Endothelial cell of umbilical vein (primary cell): ENCODE measurements around the gene MRPS27. TPM values are rescaled to one million over a fixed set of nuclear protein-coding genes. Genes with fewer than 3 reads are reported as not detected.

Source experiments
- BruUV-seq: library from RNA; stranded (reverse); fragments of 400-500 nt; replicated peaks from 2 replicates; lab custom pipeline; 2021; lab: Mats Ljungman, UMichigan
- CTCF ChIA-PET: fragments of 300-600, 350-600 bp; sonication (Branson Sonifier 250); formaldehyde crosslinking; loops from one replicate; lab custom pipeline; 2021; ENCODE audit warnings: antibody characterized with exemption, inconsistent platforms; lab: Charles Lee
- POLR2A ChIA-PET: fragments of 300-600, 350-600 bp; sonication (Branson Sonifier 250); formaldehyde crosslinking; loops from one replicate; lab custom pipeline; 2021; ENCODE audit warnings: antibody characterized with exemption, inconsistent platforms; lab: Charles Lee
- DNase-seq: peaks from one replicate; pipeline ENCODE4 v3.0.0-alpha.2; 2011; ENCODE audit warnings: low read depth, low spot score
- FAIRE-seq: peaks from 2 replicates; lab custom pipeline; 2011; peaks lifted over from hg19 to GRCh38; lab: Jason Lieb, UNC
- H2AFZ ChIP-seq: 2 replicates; pipeline ENCODE4 v1.6.0; 2012; ENCODE audit warnings: low read depth, low read length, control low read depth, inconsistent platforms
- H3K27ac ChIP-seq: 2 replicates; pipeline ENCODE4 v1.5.1; 2011; ENCODE audit warnings: low read depth, mild to moderate bottlenecking, control low read depth, low read length, moderate library complexity; ENCODE audit not compliant: insufficient read depth
- H3K27me3 ChIP-seq, 2 experiments: 2 replicates each; pipeline versions ENCODE4 v1.6.0 to v1.6.1; 2011; ENCODE audit warnings: low read length in 2 of 2, mixed read lengths in 1 of 2; ENCODE audit not compliant: control insufficient read depth in 2 of 2, insufficient read depth in 2 of 2
- H3K36me3 ChIP-seq, 2 experiments: 2 replicates in 1 of 2; 3 replicates in 1 of 2; pipeline ENCODE4 v1.5.1; 2011; ENCODE audit warnings: low read length in 2 of 2, mild to moderate bottlenecking in 1 of 2, moderate library complexity in 1 of 2; ENCODE audit not compliant: control insufficient read depth in 2 of 2, insufficient read depth in 2 of 2; ENCODE audit errors: extremely low read depth in 1 of 2
- H3K4me1 ChIP-seq: 3 replicates; pipeline ENCODE4 v1.5.1; 2011; ENCODE audit warnings: mild to moderate bottlenecking, low read length; ENCODE audit not compliant: control insufficient read depth, insufficient read depth; ENCODE audit errors: extremely low read depth
- H3K4me2 ChIP-seq: 2 replicates; pipeline ENCODE4 v1.6.1; 2011; ENCODE audit warnings: low read length, control low read depth, mixed read lengths; ENCODE audit not compliant: insufficient read depth
- H3K4me3 ChIP-seq, 3 experiments: fragments of 200-600 bp in 1 of 3; sonication (generic), shearing (Covaris generic) in 1 of 3; replicated peaks in 1 of 3; 2 replicates each; pipeline ENCODE4 v1.5.1; 2011 to 2016; ENCODE audit warnings: control low read depth in 3 of 3, low read length in 3 of 3, mild to moderate bottlenecking in 2 of 3, inconsistent platforms in 1 of 3, low read depth in 1 of 3, moderate library complexity in 1 of 3; ENCODE audit not compliant: insufficient read depth in 1 of 3
- H3K79me2 ChIP-seq: 2 replicates; pipeline ENCODE4 v1.6.0; 2012; ENCODE audit warnings: low read length, inconsistent platforms; ENCODE audit not compliant: control insufficient read depth, insufficient read depth
- H3K9ac ChIP-seq: replicated peaks from 2 replicates; pipeline ENCODE3; 2011; ENCODE audit warnings: low read length, control low read depth; ENCODE audit not compliant: insufficient read depth; ENCODE audit errors: extremely low read depth
- H3K9me1 ChIP-seq: replicated peaks from 3 replicates; pipeline ENCODE4 v1.6.0; 2011; ENCODE audit warnings: mild to moderate bottlenecking, low read length; ENCODE audit not compliant: control insufficient read depth, insufficient read depth; ENCODE audit errors: extremely low read depth
- H3K9me3 ChIP-seq: replicated peaks from 2 replicates; pipeline ENCODE4 v1.5.1; 2012; ENCODE audit warnings: low read length, inconsistent platforms; ENCODE audit not compliant: control insufficient read depth, insufficient read depth
- H4K20me1 ChIP-seq: replicated peaks from 2 replicates; pipeline ENCODE3; 2011; ENCODE audit warnings: mild to moderate bottlenecking, low read length; ENCODE audit not compliant: control insufficient read depth, insufficient read depth; ENCODE audit errors: extremely low read depth
- EZH2 ChIP-seq: IDR thresholded peaks from 2 replicates; pipeline ENCODE4 v1.6.1; 2012; ENCODE audit warnings: borderline replicate concordance, low read depth, mild to moderate bottlenecking, moderate library complexity, low read length, inconsistent platforms; ENCODE audit not compliant: severe bottlenecking
- FOS ChIP-seq: IDR thresholded peaks from 2 replicates; pipeline ENCODE4 v1.6.1; 2011; ENCODE audit warnings: mild to moderate bottlenecking, low read length, moderate library complexity, borderline replicate concordance; ENCODE audit not compliant: insufficient read depth
- GATA2 ChIP-seq: IDR thresholded peaks from 2 replicates; pipeline ENCODE4 v1.7.0; 2011; ENCODE audit warnings: low read depth, mild to moderate bottlenecking, moderate library complexity, mixed read lengths, low read length; ENCODE audit not compliant: insufficient read length, insufficient read depth
- JUN ChIP-seq: IDR thresholded peaks from 2 replicates; pipeline ENCODE4 v1.6.1; 2011; ENCODE audit warnings: borderline replicate concordance, low read depth; ENCODE audit not compliant: insufficient read length, insufficient read depth
- MAX ChIP-seq: IDR thresholded peaks from 2 replicates; pipeline ENCODE4 v1.6.1; 2011; ENCODE audit not compliant: insufficient read depth, insufficient read length
- MYC ChIP-seq: IDR thresholded peaks from one replicate; pipeline ENCODE4 v1.6.1; 2011; ENCODE audit warnings: mild to moderate bottlenecking, low read depth, low read length
- POLR2A ChIP-seq: IDR thresholded peaks from 2 replicates; pipeline ENCODE4 v1.6.1; 2012; ENCODE audit warnings: low read depth, mild to moderate bottlenecking, control low read depth, low read length
- POLR2AphosphoS5 ChIP-seq: IDR thresholded peaks from 2 replicates; pipeline ENCODE4 v1.6.1; 2012; ENCODE audit warnings: low read depth, mild to moderate bottlenecking, control low read depth, low read length, moderate library complexity; ENCODE audit not compliant: insufficient read depth
- dilution Hi-C: fragments of 300-500 bp; cut with MboI; formaldehyde crosslinking; loops from one replicate; pipeline ENCODE4 v1.15.0; 2019; ENCODE audit warnings: low sequenced_read_pairs; ENCODE audit not compliant: extremely low pct_ligation_motif_present
- intact Hi-C: fragments of 100-400 bp; cut with micrococcal nuclease; formaldehyde crosslinking; loops from one replicate; pipeline ENCODE4 v1.10.0; 2022
- polyA plus RNA-seq, 4 experiments: library from polyadenylated mRNA; depleted of rRNA in 3 of 4; stranded (reverse) in 3 of 4; unstranded in 1 of 4; fragments of >200 nt; gene quantifications; 2 replicates each; pipeline versions ENCODE4 v1.2.1 to v1.2.3, GENCODE V29; 2011 to 2012; ENCODE audit warnings: missing spikeins in 1 of 4
- total RNA-seq: library from RNA; stranded (reverse); gene quantifications from 2 replicates; pipeline ENCODE4 v1.2.3, GENCODE V29; 2021
- TF ChIP-seq, protein P1 (sequence below), 2 donors: IDR thresholded peaks; 1 replicate in 1 of 2; 2 replicates in 1 of 2; pipeline ENCODE4 v1.5.1; 2011; ENCODE audit warnings: low read length in 2 of 2, mild to moderate bottlenecking in 2 of 2, moderate library complexity in 2 of 2, control low read depth in 1 of 2, inconsistent platforms in 1 of 2, low read depth in 1 of 2; ENCODE audit not compliant: insufficient read depth in 1 of 2; ENCODE audit errors: extremely low read depth in 1 of 2

MRPS27 gene
- total and polyA plus RNA-seq, 2 donors (not counting 3 experiments of a cell fraction or from before 2014, with no cell fraction given) = 56.0 to 67.1 TPM

GRCh38 chr5:72291601-72292000 lies 28.4 kb downstream of the MRPS27 start:
- BruUV-seq = no TSS peak
- intact Hi-C loops = no loop called here
- Histone ChIP-seq H3K9me3 (no peaks in the 10 kb centered on the region), H3K9me1 (no peaks in the 10 kb centered on the region), H3K27ac (no peak overlapping the region), H3K9ac (no peak overlapping the region), H3K4me2 (no peak overlapping the region), H3K4me3 (no peak overlapping the region), H3K27me3 (no peaks in the 10 kb centered on the region), H2AFZ (no peak overlapping the region), H4K20me1 (no peaks in the 10 kb centered on the region), H3K4me1 (no peaks in the 10 kb centered on the region), H3K79me2 (peaks cover 2% of the 10 kb centered on the region), H3K36me3 (peaks cover 2 to 4% of the 10 kb centered on the region in 2 experiments)
- no peak for TF ChIP-seq JUN
- no peak for TF ChIP-seq POLR2A
- no peak for TF ChIP-seq GATA2
- TF ChIP-seq MYC = no peak
- TF ChIP-seq POLR2AphosphoS5 = no peak
- TF ChIP-seq EZH2 = no peak
- no peak for TF ChIP-seq FOS
- TF ChIP-seq, protein P1, sequence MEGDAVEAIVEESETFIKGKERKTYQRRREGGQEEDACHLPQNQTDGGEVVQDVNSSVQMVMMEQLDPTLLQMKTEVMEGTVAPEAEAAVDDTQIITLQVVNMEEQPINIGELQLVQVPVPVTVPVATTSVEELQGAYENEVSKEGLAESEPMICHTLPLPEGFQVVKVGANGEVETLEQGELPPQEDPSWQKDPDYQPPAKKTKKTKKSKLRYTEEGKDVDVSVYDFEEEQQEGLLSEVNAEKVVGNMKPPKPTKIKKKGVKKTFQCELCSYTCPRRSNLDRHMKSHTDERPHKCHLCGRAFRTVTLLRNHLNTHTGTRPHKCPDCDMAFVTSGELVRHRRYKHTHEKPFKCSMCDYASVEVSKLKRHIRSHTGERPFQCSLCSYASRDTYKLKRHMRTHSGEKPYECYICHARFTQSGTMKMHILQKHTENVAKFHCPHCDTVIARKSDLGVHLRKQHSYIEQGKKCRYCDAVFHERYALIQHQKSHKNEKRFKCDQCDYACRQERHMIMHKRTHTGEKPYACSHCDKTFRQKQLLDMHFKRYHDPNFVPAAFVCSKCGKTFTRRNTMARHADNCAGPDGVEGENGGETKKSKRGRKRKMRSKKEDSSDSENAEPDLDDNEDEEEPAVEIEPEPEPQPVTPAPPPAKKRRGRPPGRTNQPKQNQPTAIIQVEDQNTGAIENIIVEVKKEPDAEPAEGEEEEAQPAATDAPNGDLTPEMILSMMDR (IDR thresholded peaks at IDR 0.05; ENCODE audit: extremely low read depth in 1 of 2, insufficient read depth in 1 of 2, low read depth in 1 of 2, low read length in 2 of 2) = no peak
- no peak for TF ChIP-seq MAX
- ChIA-PET CTCF (interaction anchor here (1.0 to 1.4 kb wide), 3 partner anchors 11 to 272 kb away, joined by 3 read pairs; no protein-coding TSS in a partner anchor), POLR2A (no interaction called here)
- dilution Hi-C loops = no loop called here
- FAIRE-seq (no peak), DNase-seq (no peak)
